Measurements from ENCODE around the gene C1orf53.

The C1orf53 gene

GRCh38 chr1:197884173-197884572 lies 18.3 kb upstream of the C1orf53 start:
- Histone ChIP-seq H3K4me3 (no peak overlapping the region), H4K20me1 (no peaks in the 10 kb centered on the region), H3K27me3 (no peaks in the 10 kb centered on the region), H3K9me3 (no peaks in the 10 kb centered on the region), H3K27ac (no peak overlapping the region), H3K36me3 (no peaks in the 10 kb centered on the region), H3K9ac (no peak overlapping the region), H3K4me1 (no peaks in the 10 kb centered on the region), H3K4me2 (no peak overlapping the region)
- no peak for TF ChIP-seq Cebpa-rat (IDR thresholded peaks at IDR 0.05)

- Histone ChIP-seq H3K4me1 (no peaks in the 10 kb centered on the region), H3K4me2 (no peak overlapping the region)
- no peak for TF ChIP-seq Cebpa-rat (IDR thresholded peaks at IDR 0.05)
Measured at GRCh38 chr1:197890936-197891335, 11.5 kb upstream of the C1orf53 start.

GRCh38 chr1:197892684-197893083 lies 9.7 kb upstream of the C1orf53 start:
- no peak overlapping the region for H3K4me2 ChIP-seq
- H3K27ac ChIP-seq = no peak overlapping the region
- no peak overlapping the region for H3K9ac ChIP-seq
- no peak for TF ChIP-seq Cebpa-rat (IDR thresholded peaks at IDR 0.05)
- no peaks in the 10 kb centered on the region for H3K9me3 ChIP-seq
- no peaks in the 10 kb centered on the region for H4K20me1 ChIP-seq
- H3K27me3 ChIP-seq = no peaks in the 10 kb centered on the region
- H3K4me3 ChIP-seq = no peak overlapping the region
- H3K4me1 ChIP-seq = no peaks in the 10 kb centered on the region
- H3K36me3 ChIP-seq = no peaks in the 10 kb centered on the region

More at GRCh38 chr1:197890936-197891335, 11.5 kb upstream of the C1orf53 start:
- Histone ChIP-seq H3K9ac (no peak overlapping the region), H3K4me3 (no peak overlapping the region), H3K36me3 (no peaks in the 10 kb centered on the region), H4K20me1 (no peaks in the 10 kb centered on the region), H3K9me3 (no peaks in the 10 kb centered on the region), H3K27ac (no peak overlapping the region), H3K27me3 (no peaks in the 10 kb centered on the region)

- no peak overlapping the region for H3K27ac ChIP-seq
- no peak for TF ChIP-seq Cebpa-rat (IDR thresholded peaks at IDR 0.05)
Measured at GRCh38 chr1:197896301-197896700, 6.1 kb upstream of the C1orf53 start.

GRCh38 chr1:197899037-197899436 lies 3.4 kb upstream of the C1orf53 start:
- Histone ChIP-seq H3K27me3 (peaks cover 38% of the 10 kb centered on the region), H3K36me3 (no peaks in the 10 kb centered on the region), H3K9ac (no peak overlapping the region), H3K4me2 (no peak overlapping the region), H3K9me3 (no peaks in the 10 kb centered on the region), H4K20me1 (peaks cover 11% of the 10 kb centered on the region), H3K4me1 (peaks cover 10% of the 10 kb centered on the region; the same call in 1 of the 2 replicates), H3K27ac (no peak overlapping the region), H3K4me3 (no peak overlapping the region)
- no peak for TF ChIP-seq Cebpa-rat (IDR thresholded peaks at IDR 0.05)

More at GRCh38 chr1:197896301-197896700, 6.1 kb upstream of the C1orf53 start:
- H3K4me2 ChIP-seq = no peak overlapping the region
- no peaks in the 10 kb centered on the region for H3K36me3 ChIP-seq
- no peaks in the 10 kb centered on the region for H4K20me1 ChIP-seq
- H3K9ac ChIP-seq = no peak overlapping the region
- no peaks in the 10 kb centered on the region for H3K9me3 ChIP-seq
- no peaks in the 10 kb centered on the region for H3K4me1 ChIP-seq
- no peak overlapping the region for H3K4me3 ChIP-seq
- H3K27me3 ChIP-seq = peaks cover 11% of the 10 kb centered on the region

- H3K27ac ChIP-seq = peak overlapping the region; percentile 63
- peaks cover 69% of the 10 kb centered on the region for H3K27me3 ChIP-seq
- H3K4me2 ChIP-seq = peak overlapping the region; percentile 92
- H3K4me1 ChIP-seq = peaks cover 10% of the 10 kb centered on the region; the same call in 1 of the 2 replicates
- TF ChIP-seq Cebpa-rat (IDR thresholded peaks at IDR 0.05) = no peak
- peak overlapping the region; percentile 72 for H3K9ac ChIP-seq
- peaks cover 42% of the 10 kb centered on the region for H4K20me1 ChIP-seq
- peak overlapping the region; percentile 78 for H3K4me3 ChIP-seq
- no peaks in the 10 kb centered on the region for H3K9me3 ChIP-seq
- no peaks in the 10 kb centered on the region for H3K36me3 ChIP-seq
Measured at GRCh38 chr1:197902131-197902453, 338 bp upstream of the C1orf53 start.

GRCh38 chr1:197903196-197903514 lies 725 bp downstream of the C1orf53 start:
- no peak overlapping the region for H3K27ac ChIP-seq

GRCh38 chr1:197904126-197904787 lies 1.8 kb downstream of the C1orf53 start:
- Histone ChIP-seq H3K27ac (no peak overlapping the region), H3K27me3 (peaks cover 91% of the 10 kb centered on the region), H3K4me2 (no peak overlapping the region), H3K4me3 (no peak overlapping the region), H4K20me1 (peaks cover 63% of the 10 kb centered on the region), H3K36me3 (no peaks in the 10 kb centered on the region), H3K9me3 (no peaks in the 10 kb centered on the region), H3K4me1 (peaks cover 10% of the 10 kb centered on the region; the same call in 1 of the 2 replicates), H3K9ac (no peak overlapping the region)
- TF ChIP-seq Cebpa-rat (IDR thresholded peaks at IDR 0.05) = no peak

More at GRCh38 chr1:197903196-197903514, 725 bp downstream of the C1orf53 start:
- Histone ChIP-seq H4K20me1 (peaks cover 52% of the 10 kb centered on the region), H3K4me2 (peak overlapping the region; percentile 92), H3K36me3 (no peaks in the 10 kb centered on the region), H3K27me3 (peaks cover 80% of the 10 kb centered on the region), H3K4me3 (peak overlapping the region; percentile 78), H3K9me3 (no peaks in the 10 kb centered on the region), H3K9ac (no peak overlapping the region; the same call in 1 of the 2 replicates), H3K4me1 (peaks cover 10% of the 10 kb centered on the region; the same call in 1 of the 2 replicates)
- no peak for TF ChIP-seq Cebpa-rat (IDR thresholded peaks at IDR 0.05)

- H3K27ac ChIP-seq = no peak overlapping the region
- H3K4me1 ChIP-seq = peaks cover 10% of the 10 kb centered on the region; the same call in 1 of the 2 replicates
- peaks cover 100% of the 10 kb centered on the region for H3K27me3 ChIP-seq
- H3K36me3 ChIP-seq = no peaks in the 10 kb centered on the region
- H3K9ac ChIP-seq = no peak overlapping the region
- peaks cover 78% of the 10 kb centered on the region for H4K20me1 ChIP-seq
- TF ChIP-seq Cebpa-rat (IDR thresholded peaks at IDR 0.05) = no peak
- H3K4me3 ChIP-seq = no peak overlapping the region
- no peak overlapping the region for H3K4me2 ChIP-seq
- peaks cover 13% of the 10 kb centered on the region for H3K9me3 ChIP-seq
Measured at GRCh38 chr1:197905699-197906351, 3.4 kb downstream of the C1orf53 start.

- Histone ChIP-seq H3K4me3 (no peak overlapping the region), H3K9ac (no peak overlapping the region), H3K4me2 (no peak overlapping the region), H3K27me3 (peaks cover 100% of the 10 kb centered on the region), H3K9me3 (peaks cover 32% of the 10 kb centered on the region), H3K36me3 (no peaks in the 10 kb centered on the region), H4K20me1 (peaks cover 98% of the 10 kb centered on the region), H3K4me1 (0 out of 2 replicates have a peak, but pooled peaks cover 3% of the 10 kb centered on the region), H3K27ac (no peak overlapping the region)
- no peak for TF ChIP-seq Cebpa-rat (IDR thresholded peaks at IDR 0.05)
Measured at GRCh38 chr1:197907846-197908616, 5.6 kb downstream of the C1orf53 start.

Data from BLaER1 (cell line).